AG04450 (cell line): ENCODE results near the gene TMEM222. TPM values are rescaled to one million over a fixed set of nuclear protein-coding genes. Genes with fewer than 3 reads are reported as not detected.

Experiments
- CTCF ChIA-PET: fragments of 300-600, 350-600 bp; formaldehyde crosslinking; extraction: SDS; loops from one replicate; lab custom pipeline; 2022; ENCODE audit warnings: antibody characterized with exemption, inconsistent platforms; lab: Charles Lee
- POLR2A ChIA-PET: fragments of 350-600 bp; formaldehyde crosslinking; extraction: SDS; loops from one replicate; lab custom pipeline; 2021; ENCODE audit warnings: antibody characterized with exemption, inconsistent platforms; lab: Yijun Ruan, JAX
- DNase-seq: peaks from one replicate; pipeline ENCODE4 v3.0.0-alpha.2; 2011; ENCODE audit warnings: low read depth, low spot score
- H3K27ac ChIP-seq: one replicate; pipeline ENCODE4 v1.5.1; 2012; ENCODE audit warnings: low read depth, low read length, control low read depth
- H3K27me3 ChIP-seq: one replicate; pipeline ENCODE4 v1.6.0; 2012; ENCODE audit warnings: low read length; ENCODE audit not compliant: control insufficient read depth, insufficient read depth
- H3K4me3 ChIP-seq: 2 replicates; pipeline ENCODE4 v1.5.1; 2011; ENCODE audit warnings: mild to moderate bottlenecking, low read depth, low read length, control low read depth
- H3K9me3 ChIP-seq: 2 replicates; pipeline ENCODE4 v1.5.1; 2012; ENCODE audit warnings: low read length; ENCODE audit not compliant: control insufficient read depth, insufficient read depth
- polyA plus RNA-seq: library from polyadenylated mRNA; depleted of rRNA; stranded (reverse); fragments of >200 nt; gene quantifications from 2 replicates; pipeline ENCODE4 v1.2.3, GENCODE V29; 2011
- TF ChIP-seq, protein P1 (sequence below): IDR thresholded peaks from 2 replicates; pipeline ENCODE4 v1.5.1; 2011; ENCODE audit warnings: low read depth, low read length, control low read depth, inconsistent platforms

TMEM222 gene
- polyA plus RNA-seq, 1 experiment: 27.8 TPM

DNA sequence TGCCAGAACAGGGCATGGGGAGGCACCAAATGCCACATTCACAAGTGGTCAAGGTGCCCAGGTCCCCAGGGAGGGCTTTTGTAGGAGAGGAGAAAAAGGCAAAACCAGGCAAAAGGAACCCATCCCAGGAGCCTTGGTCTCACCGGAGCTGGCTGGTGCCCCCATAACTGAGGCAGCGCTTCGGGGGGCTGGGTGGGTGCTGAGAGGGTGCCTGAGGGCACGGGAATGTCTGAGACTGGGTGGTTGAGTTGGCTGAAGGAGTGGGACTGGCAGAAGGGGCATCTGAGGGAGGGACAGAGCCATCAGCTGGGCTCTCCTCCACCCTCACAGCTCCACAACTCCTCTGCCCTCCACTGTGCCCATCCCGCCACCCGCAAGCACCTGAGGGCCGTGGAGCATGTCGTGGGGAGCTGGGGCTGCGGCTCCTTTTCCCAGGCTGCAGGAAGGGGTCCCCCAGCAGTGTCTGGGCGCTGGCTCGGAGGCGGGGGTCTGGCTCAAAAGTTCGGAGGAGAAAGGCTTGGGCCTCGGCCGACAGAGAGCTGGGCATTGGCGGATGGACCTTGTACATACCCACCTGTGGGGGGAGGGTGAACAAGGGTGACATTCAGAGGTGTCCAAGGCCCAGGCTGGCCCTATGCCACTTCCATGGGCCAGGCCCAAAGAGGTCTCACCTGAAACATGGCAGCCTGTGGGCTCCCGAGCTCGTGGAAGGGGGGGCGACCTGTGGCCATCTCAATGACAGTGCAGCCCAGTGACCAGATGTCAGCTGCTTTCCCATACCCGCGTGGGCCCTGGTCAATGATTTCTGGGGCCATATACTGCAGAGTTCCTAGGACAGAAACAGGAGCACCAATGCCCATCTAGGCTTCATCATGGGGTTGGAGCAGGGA, 36.3 kb downstream of the TMEM222 start:
- no peak for DNase-seq
- TF ChIP-seq, protein P1, sequence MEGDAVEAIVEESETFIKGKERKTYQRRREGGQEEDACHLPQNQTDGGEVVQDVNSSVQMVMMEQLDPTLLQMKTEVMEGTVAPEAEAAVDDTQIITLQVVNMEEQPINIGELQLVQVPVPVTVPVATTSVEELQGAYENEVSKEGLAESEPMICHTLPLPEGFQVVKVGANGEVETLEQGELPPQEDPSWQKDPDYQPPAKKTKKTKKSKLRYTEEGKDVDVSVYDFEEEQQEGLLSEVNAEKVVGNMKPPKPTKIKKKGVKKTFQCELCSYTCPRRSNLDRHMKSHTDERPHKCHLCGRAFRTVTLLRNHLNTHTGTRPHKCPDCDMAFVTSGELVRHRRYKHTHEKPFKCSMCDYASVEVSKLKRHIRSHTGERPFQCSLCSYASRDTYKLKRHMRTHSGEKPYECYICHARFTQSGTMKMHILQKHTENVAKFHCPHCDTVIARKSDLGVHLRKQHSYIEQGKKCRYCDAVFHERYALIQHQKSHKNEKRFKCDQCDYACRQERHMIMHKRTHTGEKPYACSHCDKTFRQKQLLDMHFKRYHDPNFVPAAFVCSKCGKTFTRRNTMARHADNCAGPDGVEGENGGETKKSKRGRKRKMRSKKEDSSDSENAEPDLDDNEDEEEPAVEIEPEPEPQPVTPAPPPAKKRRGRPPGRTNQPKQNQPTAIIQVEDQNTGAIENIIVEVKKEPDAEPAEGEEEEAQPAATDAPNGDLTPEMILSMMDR: no peak
- H3K27ac ChIP-seq: no peak overlapping the region
- no peak overlapping the region for H3K4me3 ChIP-seq
- H3K9me3 ChIP-seq: no peaks in the 10 kb centered on the region; the same call in 1 of the 2 replicates
- ChIA-PET POLR2A (interaction anchor here (1.1 to 1.2 kb wide), 2 partner anchors 9 to 56 kb away, joined by 3 to 4 read pairs; no protein-coding TSS in a partner anchor), CTCF (interaction anchor here (0.5 to 2.3 kb wide), 13 partner anchors 8 to 61 kb away, joined by 3 to 25 read pairs (median 8); partner anchors contain the start of genes FCN3, MAP3K6 and SYTL1)
- H3K27me3 ChIP-seq: no peaks in the 10 kb centered on the region

DNA sequence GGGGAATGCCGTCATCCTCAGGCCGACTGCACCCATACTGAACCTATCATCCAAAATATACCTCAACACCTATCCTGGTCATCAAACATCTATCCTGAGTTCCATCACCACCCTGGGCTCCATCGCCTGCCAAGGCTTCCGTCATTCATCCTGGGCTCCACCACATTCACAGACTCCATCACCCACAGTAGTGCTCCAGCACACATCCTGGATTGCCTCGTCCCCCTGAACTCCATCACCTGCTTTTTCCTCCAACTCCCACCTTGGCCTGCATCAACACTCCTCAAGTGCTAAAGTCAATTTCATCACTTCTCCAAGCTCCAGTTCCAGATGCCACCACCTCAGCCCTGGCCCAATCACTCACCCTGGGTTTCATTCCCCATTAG, 37.0 kb downstream of the TMEM222 start:
- ChIA-PET CTCF (interaction anchor here (0.5 to 2.3 kb wide), 2 partner anchors 16 to 36 kb away, joined by 3 to 13 read pairs; partner anchors contain the start of gene FCN3), POLR2A (no interaction called here)
- H3K27me3 ChIP-seq: no peaks in the 10 kb centered on the region
- TF ChIP-seq, protein P1: no peak
- no peak for DNase-seq
- no peaks in the 10 kb centered on the region; the same call in 1 of the 2 replicates for H3K9me3 ChIP-seq
- no peak overlapping the region for H3K27ac ChIP-seq
- no peak overlapping the region for H3K4me3 ChIP-seq

DNA sequence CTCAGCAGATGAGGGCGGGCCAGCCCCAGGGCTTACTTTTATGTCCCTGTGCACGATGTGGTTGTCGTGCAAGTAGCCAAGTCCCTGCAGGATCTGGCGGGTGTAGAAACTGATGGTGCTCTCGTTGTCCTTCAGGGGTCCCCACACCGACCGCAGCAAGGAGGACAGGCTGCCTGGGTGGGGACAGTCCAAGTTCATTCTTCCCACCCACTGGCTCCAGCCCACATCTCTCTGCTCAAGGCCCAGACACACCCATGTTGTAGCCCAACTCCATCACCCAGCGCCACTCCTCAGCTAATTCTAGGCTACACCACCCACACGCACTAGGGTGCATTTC, 37.8 kb downstream of the TMEM222 start:
- CTCF ChIA-PET: no interaction called here
- TF ChIP-seq, protein P1: no peak
- H3K9me3 ChIP-seq: no peaks in the 10 kb centered on the region; the same call in 1 of the 2 replicates
- no peak overlapping the region for H3K4me3 ChIP-seq
- POLR2A ChIA-PET: no interaction called here
- H3K27ac ChIP-seq: no peak overlapping the region
- no peak for DNase-seq
- H3K27me3 ChIP-seq: no peaks in the 10 kb centered on the region

DNA sequence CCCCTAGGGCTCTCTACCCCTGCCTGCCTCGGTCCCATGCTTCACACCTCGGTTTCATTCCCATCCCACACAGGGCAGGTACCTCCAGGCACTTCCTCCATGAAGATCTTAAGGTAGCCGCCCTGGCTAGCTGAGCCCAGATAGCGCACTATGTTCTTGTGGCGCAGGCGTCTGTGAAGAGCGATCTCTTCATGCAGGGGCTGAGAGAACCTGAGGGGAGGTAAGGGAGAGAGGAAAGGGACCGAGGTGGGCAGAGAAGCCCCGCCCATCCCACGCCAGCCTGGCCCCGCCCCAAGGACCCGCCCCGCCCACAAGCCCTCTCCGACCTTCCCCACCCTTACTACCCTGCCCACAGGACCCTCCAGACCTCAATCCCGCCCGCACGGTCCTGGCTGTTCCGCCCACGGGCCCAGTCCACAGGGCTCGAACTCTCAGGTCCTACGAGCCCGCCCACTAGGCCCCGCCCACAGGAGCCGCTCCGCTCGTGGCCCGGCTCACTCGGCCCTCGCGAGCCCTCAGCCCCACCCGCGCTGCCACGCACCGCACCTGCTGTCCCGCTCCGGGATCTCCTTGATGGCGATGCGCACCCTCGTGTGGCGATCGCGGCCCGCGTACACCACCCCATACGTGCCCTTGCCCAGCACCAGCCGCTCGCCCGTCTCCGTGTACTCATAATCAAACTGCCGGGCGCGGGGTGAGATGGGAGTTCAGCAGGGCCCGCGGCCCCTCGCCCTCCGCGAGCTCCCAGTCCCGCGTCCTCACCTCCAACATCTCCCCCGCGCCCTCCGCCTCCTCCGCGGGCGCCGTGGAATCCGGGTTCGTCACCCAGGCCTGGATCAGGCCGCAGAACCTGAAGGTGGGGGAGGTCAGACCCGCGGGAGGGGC, 38.4 kb downstream of the TMEM222 start:
- ChIA-PET CTCF (no interaction called here), POLR2A (no interaction called here)
- H3K27me3 ChIP-seq: no peaks in the 10 kb centered on the region
- DNase-seq: no peak
- TF ChIP-seq, protein P1: no peak
- no peak overlapping the region for H3K4me3 ChIP-seq
- no peak overlapping the region for H3K27ac ChIP-seq
- H3K9me3 ChIP-seq: no peaks in the 10 kb centered on the region; the same call in 1 of the 2 replicates
